Activated B cell treated with CpG ODN at 0.5 μM for 24 hours (primary cell): Measurements from ENCODE around the gene ZMIZ2. TPM values are rescaled to one million over a fixed set of nuclear protein-coding genes. Genes with fewer than 3 reads are reported as not detected.

Experiments used
- ATAC-seq: fragments of 200-7000 bp; cut with Tn5 transposase; one replicate; pipeline ENCODE4 v1.10.0; 2021; ENCODE audit warnings: low read depth, mild to moderate bottlenecking, moderate library complexity
- CTCF ChIA-PET: fragments of 350-600 bp; sonication (Branson Sonifier 250); formaldehyde crosslinking; loops from one replicate; lab custom pipeline; 2021; ENCODE audit warnings: antibody characterized with exemption; lab: Charles Lee
- POLR2A ChIA-PET: fragments of 350-600 bp; sonication (Branson Sonifier 250); formaldehyde crosslinking; loops from one replicate; lab custom pipeline; 2021; ENCODE audit warnings: antibody characterized with exemption; lab: Charles Lee
- DNase-seq: peaks from one replicate; pipeline ENCODE4 v3.0.0; 2022
- H3K27ac Mint-ChIP-seq: one replicate; pipeline ENCODE4 v1.8.0; 2020; ENCODE audit warnings: mixed read lengths
- H3K27me3 Mint-ChIP-seq: one replicate; pipeline ENCODE4 v1.8.0; 2021; ENCODE audit warnings: mixed read lengths
- H3K36me3 Mint-ChIP-seq: one replicate; pipeline ENCODE4 v1.8.0; 2021; ENCODE audit warnings: low read depth, mixed read lengths
- H3K4me1 Mint-ChIP-seq: one replicate; pipeline ENCODE4 v1.8.0; 2021; ENCODE audit warnings: mixed read lengths
- H3K4me3 Mint-ChIP-seq: one replicate; pipeline ENCODE4 v1.8.0; 2020; ENCODE audit warnings: mild to moderate bottlenecking, mixed read lengths
- H3K9me3 Mint-ChIP-seq: one replicate; pipeline ENCODE4 v1.8.0; 2020; ENCODE audit warnings: mixed read lengths
- CTCF ChIP-seq: fragments of 200-600 bp; IDR thresholded peaks from one replicate; pipeline ENCODE4 v1.8.0; 2022; ENCODE audit warnings: antibody characterized with exemption, mild to moderate bottlenecking
- intact Hi-C: fragments of 100-400 bp; cut with micrococcal nuclease; formaldehyde crosslinking; loops from one replicate; pipeline ENCODE4 v1.15.1; 2024
- total RNA-seq: library from RNA; stranded (reverse); gene quantifications from 2 replicates; pipeline ENCODE4 v1.2.3, GENCODE V29; 2022

ZMIZ2 gene
- total RNA-seq, 1 donor from 2014 or later: 440 TPM

GRCh38 chr7:44738051-44738723 is 10.5 kb upstream of the ZMIZ2 start:
- ATAC-seq: no peak
- TF ChIP-seq CTCF: no peak
- no peak overlapping the region for H3K4me3 Mint-ChIP-seq
- POLR2A ChIA-PET: interaction anchor here (0.5 to 1.1 kb wide), 3 partner anchors 12 to 132 kb away, joined by 4 to 11 read pairs (median 5); partner anchors contain the start of gene OGDH
- intact Hi-C loops: no loop called here
- H3K4me1 Mint-ChIP-seq: peaks cover 22% of the 10 kb centered on the region
- no peaks in the 10 kb centered on the region for H3K9me3 Mint-ChIP-seq
- no peaks in the 10 kb centered on the region for H3K36me3 Mint-ChIP-seq
- no peak for DNase-seq
- peak overlapping the region; percentile 16 for H3K27ac Mint-ChIP-seq
- CTCF ChIA-PET: no interaction called here
- H3K27me3 Mint-ChIP-seq: no peaks in the 10 kb centered on the region

GRCh38 chr7:44738876-44739665 is 9.6 kb upstream of the ZMIZ2 start:
- H3K36me3 Mint-ChIP-seq: no peaks in the 10 kb centered on the region
- DNase-seq (no peak), ATAC-seq (no peak)
- TF ChIP-seq CTCF: no peak
- intact Hi-C loops: no loop called here
- ChIA-PET POLR2A (interaction anchor here (0.6 to 1.1 kb wide), 2 partner anchors 11 to 162 kb away, joined by 5 to 11 read pairs; no protein-coding TSS in a partner anchor), CTCF (no interaction called here)
- no peaks in the 10 kb centered on the region for H3K27me3 Mint-ChIP-seq
- no peak overlapping the region for H3K4me3 Mint-ChIP-seq
- H3K4me1 Mint-ChIP-seq: peaks cover 26% of the 10 kb centered on the region
- H3K9me3 Mint-ChIP-seq: no peaks in the 10 kb centered on the region
- H3K27ac Mint-ChIP-seq: no peak overlapping the region

GRCh38 chr7:44740055-44740454 is 8.6 kb upstream of the ZMIZ2 start:
- no peaks in the 10 kb centered on the region for H3K9me3 Mint-ChIP-seq
- H3K27ac Mint-ChIP-seq: no peak overlapping the region

GRCh38 chr7:44743750-44744149 is 4.9 kb upstream of the ZMIZ2 start:
- Mint-ChIP-seq H3K4me1 (peaks cover 17% of the 10 kb centered on the region), H3K4me3 (no peak overlapping the region), H3K9me3 (no peaks in the 10 kb centered on the region), H3K36me3 (peaks cover 2% of the 10 kb centered on the region), H3K27ac (no peak overlapping the region), H3K27me3 (no peaks in the 10 kb centered on the region)
- intact Hi-C loops: no loop called here
- ChIA-PET CTCF (no interaction called here), POLR2A (no interaction called here)
- TF ChIP-seq CTCF: no peak
- ATAC-seq: no peak
- no peak for DNase-seq

More at GRCh38 chr7:44740055-44740454, 8.6 kb upstream of the ZMIZ2 start:
- ATAC-seq: no peak
- Mint-ChIP-seq H3K36me3 (no peaks in the 10 kb centered on the region), H3K27me3 (no peaks in the 10 kb centered on the region), H3K4me3 (no peak overlapping the region), H3K4me1 (peaks cover 22% of the 10 kb centered on the region)
- ChIA-PET POLR2A (interaction anchor here (0.6 to 0.9 kb wide), 2 partner anchors 9 to 163 kb away, joined by 3 to 5 read pairs; no protein-coding TSS in a partner anchor), CTCF (no interaction called here)
- TF ChIP-seq CTCF: no peak
- intact Hi-C loops: no loop called here
- no peak for DNase-seq
